Omental fat pad (tissue), 4 donors: Measurements from ENCODE around the gene HSF4. TPM values are rescaled to one million over a fixed set of nuclear protein-coding genes. Genes with fewer than 3 reads are reported as not detected.
A peak's percentile ranks its signal among the peaks of the same experiment; 100 is the strongest.
"Not testable (repeated sequence)": the region's sequence is repeated elsewhere in the genome, so short reads cannot be mapped to it uniquely, and the experiment has no call there.

ENCODE experiments used
- ATAC-seq: fragments of 150-250 bp; one replicate; pipeline ENCODE4 v1.9.1; 2016; ENCODE audit warnings: mild to moderate bottlenecking, moderate library complexity; ENCODE audit not compliant: low FRiP score
- DNase-seq: peaks from one replicate; pipeline ENCODE4 v3.0.0-alpha.2; 2019; ENCODE audit warnings: low spot score
- total RNA-seq, 4 donors: library from RNA; depleted of rRNA; stranded (reverse); fragments of >200 nt; gene quantifications; one replicate each; pipeline ENCODE4 v1.1.0, GENCODE V29; 2016
- TF ChIP-seq, protein P1 (sequence below), 3 donors: fragments of 450-650 bp; IDR thresholded peaks; one replicate each; pipeline ENCODE4 v1.5.1; 2016 to 2017; ENCODE audit warnings: antibody characterized with exemption in 3 of 3, mild to moderate bottlenecking in 3 of 3, moderate library complexity in 2 of 3

HSF4 gene, protein sequence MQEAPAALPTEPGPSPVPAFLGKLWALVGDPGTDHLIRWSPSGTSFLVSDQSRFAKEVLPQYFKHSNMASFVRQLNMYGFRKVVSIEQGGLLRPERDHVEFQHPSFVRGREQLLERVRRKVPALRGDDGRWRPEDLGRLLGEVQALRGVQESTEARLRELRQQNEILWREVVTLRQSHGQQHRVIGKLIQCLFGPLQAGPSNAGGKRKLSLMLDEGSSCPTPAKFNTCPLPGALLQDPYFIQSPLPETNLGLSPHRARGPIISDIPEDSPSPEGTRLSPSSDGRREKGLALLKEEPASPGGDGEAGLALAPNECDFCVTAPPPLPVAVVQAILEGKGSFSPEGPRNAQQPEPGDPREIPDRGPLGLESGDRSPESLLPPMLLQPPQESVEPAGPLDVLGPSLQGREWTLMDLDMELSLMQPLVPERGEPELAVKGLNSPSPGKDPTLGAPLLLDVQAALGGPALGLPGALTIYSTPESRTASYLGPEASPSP
- 10 to 100 TPM; 21.2 to 77.2 (median 35.8) TPM for total RNA-seq

DNA sequence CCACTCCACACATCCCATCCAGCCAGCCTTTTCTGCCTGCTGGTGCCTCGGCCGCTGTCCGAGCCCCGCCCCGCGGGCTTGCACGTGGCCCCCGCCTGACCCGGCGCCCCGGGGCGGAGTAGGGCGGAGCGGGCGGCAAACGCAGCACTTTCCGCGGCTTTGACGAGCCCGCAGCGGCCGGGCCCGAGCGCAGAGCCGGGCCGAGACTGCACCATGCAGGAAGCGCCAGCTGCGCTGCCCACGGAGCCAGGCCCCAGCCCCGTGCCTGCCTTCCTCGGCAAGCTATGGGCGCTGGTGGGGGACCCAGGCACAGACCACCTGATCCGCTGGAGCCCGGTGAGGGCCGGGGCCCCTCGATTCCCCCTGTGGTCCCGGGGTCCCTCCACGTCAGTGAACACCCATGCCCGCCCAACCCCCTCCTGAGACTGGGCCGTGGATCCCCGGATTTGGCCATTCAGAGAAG, at the start of gene HSF4:
HSF4 (plus strand) TSS at position 147 of the 463 bp plus-strand sequence; CDS start at position 214, 67 bp downstream.
- DNase-seq (no peak), ATAC-seq (peak; percentile 37)
- TF ChIP-seq, protein P1, sequence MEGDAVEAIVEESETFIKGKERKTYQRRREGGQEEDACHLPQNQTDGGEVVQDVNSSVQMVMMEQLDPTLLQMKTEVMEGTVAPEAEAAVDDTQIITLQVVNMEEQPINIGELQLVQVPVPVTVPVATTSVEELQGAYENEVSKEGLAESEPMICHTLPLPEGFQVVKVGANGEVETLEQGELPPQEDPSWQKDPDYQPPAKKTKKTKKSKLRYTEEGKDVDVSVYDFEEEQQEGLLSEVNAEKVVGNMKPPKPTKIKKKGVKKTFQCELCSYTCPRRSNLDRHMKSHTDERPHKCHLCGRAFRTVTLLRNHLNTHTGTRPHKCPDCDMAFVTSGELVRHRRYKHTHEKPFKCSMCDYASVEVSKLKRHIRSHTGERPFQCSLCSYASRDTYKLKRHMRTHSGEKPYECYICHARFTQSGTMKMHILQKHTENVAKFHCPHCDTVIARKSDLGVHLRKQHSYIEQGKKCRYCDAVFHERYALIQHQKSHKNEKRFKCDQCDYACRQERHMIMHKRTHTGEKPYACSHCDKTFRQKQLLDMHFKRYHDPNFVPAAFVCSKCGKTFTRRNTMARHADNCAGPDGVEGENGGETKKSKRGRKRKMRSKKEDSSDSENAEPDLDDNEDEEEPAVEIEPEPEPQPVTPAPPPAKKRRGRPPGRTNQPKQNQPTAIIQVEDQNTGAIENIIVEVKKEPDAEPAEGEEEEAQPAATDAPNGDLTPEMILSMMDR (IDR thresholded peaks at IDR 0.05): no peak

DNA sequence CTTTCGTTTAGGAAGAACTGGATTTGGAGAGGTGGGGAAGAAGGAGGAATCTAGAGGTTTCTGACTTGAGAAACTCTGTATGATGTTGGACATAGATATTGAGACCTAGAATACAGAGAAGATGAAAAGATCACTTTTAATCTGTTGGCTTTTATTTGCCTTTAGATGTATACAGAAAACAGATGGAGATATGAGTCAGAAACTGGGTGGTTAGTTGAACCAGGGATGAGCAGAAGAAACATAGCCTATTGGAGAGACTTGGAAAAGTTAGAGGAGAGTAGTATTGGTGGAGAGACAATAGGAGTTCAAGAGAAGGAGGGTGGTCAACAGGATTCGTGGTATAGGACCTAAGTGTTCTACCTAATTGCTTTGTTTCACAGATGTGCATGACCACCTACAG, 49.8 kb upstream of the HSF4 start:
- DNase-seq (no peak), ATAC-seq (no peak)
- TF ChIP-seq, protein P1 (IDR thresholded peaks at IDR 0.05): no peak

DNA sequence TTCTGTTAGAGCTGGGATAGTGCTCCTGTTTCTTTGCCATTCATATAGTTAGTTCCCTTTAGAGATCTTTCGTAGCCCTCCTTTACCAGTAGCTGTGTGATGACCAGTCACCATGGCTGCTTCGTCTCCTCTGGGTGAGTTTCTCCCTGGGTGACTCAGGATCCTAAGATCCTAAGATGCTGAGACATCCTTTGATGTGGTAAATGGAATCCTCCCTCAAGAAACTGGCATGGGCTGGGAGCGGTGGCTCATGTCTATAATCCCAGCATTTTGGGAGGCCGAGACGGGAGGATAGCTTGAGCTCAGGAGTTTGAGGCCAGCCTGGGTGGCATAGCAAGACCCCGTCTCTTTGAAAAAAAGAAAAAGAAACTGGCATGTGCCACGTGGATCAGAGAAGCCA, 48.9 kb upstream of the HSF4 start:
- TF ChIP-seq, protein P1 (IDR thresholded peaks at IDR 0.05): no peak
- DNase-seq (no peak), ATAC-seq (no peak)

DNA sequence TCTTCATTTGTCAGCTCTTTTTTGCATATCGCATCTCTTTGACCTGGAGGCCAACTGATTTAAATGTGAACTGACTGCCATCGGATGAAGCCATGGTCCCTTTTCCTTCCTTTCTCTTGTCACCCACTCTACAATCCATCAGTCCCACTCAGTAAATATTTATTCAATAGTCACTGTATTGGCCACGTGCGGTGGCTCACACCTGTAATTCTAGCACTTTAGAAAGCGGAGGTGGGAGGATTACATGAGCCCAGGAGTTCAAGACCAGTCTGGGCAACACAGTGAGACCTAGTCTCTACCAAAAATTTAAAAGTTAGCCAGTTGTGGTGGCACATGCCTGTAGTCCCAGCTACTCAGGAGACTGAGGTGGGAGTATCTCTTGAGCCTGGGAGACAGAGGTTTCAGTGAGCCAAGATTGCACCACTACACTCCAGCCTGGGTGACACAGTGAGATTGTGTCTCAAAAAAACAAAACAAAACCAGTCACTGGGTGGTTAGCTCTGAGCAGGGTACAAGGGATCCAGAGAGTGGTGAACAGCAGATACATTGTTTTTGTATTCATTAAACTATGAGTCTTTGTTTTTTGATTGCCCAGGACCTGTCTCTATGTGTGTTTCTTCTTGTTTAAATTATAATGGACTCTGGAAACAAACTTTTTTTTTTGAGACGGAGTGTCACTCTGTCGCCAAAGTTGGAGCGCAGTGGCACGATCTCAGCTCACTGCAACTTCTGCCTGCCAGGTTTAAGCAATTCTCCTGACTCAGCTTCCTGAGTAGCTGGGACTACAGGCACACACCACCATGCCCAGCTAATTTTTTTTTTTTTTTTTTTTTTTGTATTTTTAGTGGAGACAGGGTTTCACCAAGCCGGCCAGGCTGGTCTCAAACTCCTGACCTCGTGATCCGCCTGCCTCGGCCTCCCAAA, 47.9 kb upstream of the HSF4 start:
- DNase-seq (no peak), ATAC-seq (no peak)
- TF ChIP-seq, protein P1 (IDR thresholded peaks at IDR 0.05): no peak

DNA sequence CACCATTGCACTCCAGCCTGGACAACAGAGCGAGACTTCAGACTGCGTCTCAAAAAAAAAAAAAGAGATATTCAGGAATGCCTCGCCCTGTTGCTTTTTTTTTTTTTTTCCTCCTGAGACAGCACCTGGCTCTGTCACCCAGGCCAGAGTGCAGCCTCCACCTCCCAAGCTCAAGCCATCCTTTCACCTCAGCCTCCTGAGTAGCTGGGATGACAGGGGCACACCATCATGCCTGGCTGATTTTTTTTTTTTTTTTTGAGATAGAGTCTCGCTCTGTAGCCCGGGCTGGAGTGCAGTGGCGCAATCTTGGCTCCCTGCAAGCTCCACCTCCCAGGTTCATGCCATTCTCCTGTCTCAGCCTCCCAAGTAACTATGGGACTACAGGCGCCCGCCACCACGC, 46.8 kb upstream of the HSF4 start:
- ATAC-seq (no peak), DNase-seq (no peak)
- TF ChIP-seq, protein P1 (IDR thresholded peaks at IDR 0.05): no peak

DNA sequence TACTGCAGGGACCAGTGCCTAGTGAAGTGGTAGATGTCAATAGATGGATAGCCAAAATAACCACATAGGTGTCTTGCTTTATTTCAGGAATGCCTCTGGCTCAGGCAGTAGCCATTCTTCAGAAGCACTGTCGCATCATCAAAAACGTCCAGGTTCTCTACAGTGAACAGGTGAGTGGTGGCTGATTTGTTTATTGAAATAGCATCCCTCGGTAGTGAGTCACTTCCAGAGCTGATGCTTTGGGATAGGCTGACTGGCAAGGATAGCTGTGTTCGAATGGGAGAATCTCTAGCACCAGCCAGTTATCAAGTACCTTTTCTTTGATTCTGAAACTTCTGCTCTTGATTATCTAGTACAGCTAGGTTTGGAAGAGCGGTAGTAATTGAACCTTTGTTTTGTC, 44.5 kb upstream of the HSF4 start:
- no peak for DNase-seq

DNA sequence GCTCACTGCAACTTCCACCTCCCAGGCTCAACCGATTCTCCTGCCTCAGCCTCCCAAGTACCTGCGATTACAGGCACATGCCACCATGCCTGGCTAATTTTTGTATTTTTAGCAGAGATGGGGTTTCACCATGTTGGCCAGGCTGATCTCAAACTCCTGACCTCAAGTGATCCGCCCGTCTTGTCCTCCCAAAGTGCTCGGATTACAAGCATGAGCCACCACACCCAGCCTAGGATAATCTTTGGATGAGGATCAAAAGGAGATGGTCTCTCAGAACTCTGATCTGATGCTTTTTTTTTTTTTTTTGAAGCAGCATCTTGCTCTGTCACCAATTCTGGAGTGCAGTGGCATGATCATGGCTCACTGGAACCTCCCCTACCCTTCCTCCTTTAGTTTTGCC, 41.7 kb upstream of the HSF4 start:
- not testable (repeated sequence) for DNase-seq, ATAC-seq

More for the DNA sequence above, 44.5 kb upstream of the HSF4 start:
- ATAC-seq: no peak
- TF ChIP-seq, protein P1 (IDR thresholded peaks at IDR 0.05): no peak
